ENCODE results near the gene LDHD. TPM values are rescaled to one million over a fixed set of nuclear protein-coding genes. Genes with fewer than 3 reads are reported as not detected.

Gene LDHD
- total and polyA plus RNA-seq, 10 of the 15 experiments (the other 5 are each of a cell fraction or from before 2014, with no cell fraction given) = 0.10 to 0.12 TPM; not detected in 8

- TF ChIP-seq STAT1 (conservative IDR thresholded peaks at IDR 0.05) = no peak
- TF ChIP-seq, protein P1, sequence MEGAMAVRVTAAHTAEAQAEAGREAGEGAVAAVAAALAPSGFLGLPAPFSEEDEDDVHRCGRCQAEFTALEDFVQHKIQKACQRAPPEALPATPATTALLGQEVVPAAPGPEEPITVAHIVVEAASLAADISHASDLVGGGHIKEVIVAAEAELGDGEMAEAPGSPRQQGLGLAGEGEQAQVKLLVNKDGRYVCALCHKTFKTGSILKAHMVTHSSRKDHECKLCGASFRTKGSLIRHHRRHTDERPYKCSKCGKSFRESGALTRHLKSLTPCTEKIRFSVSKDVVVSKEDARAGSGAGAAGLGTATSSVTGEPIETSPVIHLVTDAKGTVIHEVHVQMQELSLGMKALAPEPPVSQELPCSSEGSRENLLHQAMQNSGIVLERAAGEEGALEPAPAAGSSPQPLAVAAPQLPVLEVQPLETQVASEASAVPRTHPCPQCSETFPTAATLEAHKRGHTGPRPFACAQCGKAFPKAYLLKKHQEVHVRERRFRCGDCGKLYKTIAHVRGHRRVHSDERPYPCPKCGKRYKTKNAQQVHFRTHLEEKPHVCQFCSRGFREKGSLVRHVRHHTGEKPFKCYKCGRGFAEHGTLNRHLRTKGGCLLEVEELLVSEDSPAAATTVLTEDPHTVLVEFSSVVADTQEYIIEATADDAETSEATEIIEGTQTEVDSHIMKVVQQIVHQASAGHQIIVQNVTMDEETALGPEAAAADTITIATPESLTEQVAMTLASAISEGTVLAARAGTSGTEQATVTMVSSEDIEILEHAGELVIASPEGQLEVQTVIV (IDR thresholded peaks at IDR 0.05; ENCODE audit: borderline replicate concordance, partially characterized antibody) = no peak
- TF ChIP-seq NBN (IDR thresholded peaks at IDR 0.05) = no peak
- TF ChIP-seq IKZF1 (conservative IDR thresholded peaks at IDR 0.05) = no peak
Measured at GRCh38 chr16:75104836-75105235, 11.7 kb downstream of the LDHD start (continued).

DNA sequence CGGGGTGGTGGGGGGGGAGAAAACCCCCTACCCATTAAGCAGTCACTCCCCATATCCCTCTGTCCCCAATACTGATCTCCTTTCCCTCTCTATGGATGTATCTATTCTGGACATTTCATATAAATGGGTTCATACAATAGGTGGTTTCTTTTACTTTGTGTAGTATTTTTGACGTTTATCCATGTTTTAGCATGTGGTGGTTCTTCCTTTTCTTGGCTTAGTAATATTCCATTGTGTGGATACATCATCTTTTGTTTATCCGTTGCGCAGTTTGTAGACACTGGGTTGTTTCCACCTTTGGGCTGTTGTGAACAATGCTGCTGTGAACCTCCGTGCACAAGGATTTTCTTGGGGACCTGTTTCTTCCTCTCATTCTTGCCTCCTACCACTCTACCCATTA, 12.6 kb downstream of the LDHD start:
- no peak for FAIRE-seq
- DNase-seq (ENCODE audit: low read depth, low spot score) = no peak
- WGBS (ENCODE audit: insufficient coverage, insufficient replicate concordance, low lambda C conversion rate, missing lambda C conversion rate) = 80% methylated on average over 5 of the region's 5 CpGs
- intact Hi-C loops (cut with micrococcal nuclease; ENCODE audit: unreplicated experiment) = no loop called here
- peaks cover 16% of the 10 kb centered on the region for H3K4me1 ChIP-seq (ENCODE audit: control insufficient read depth, insufficient read depth, low read length)
- no peak overlapping the region for H2AFZ ChIP-seq (ENCODE audit: control insufficient read depth, low read depth, low read length)
- ChIA-PET RAD21 (ENCODE audit: unreplicated experiment) (no interaction called here), CTCF (no interaction called here), SMC1A (ENCODE audit: uncharacterized antibody, unreplicated experiment) (no interaction called here), POLR2A (interaction anchor here (0.6 to 0.7 kb wide), 2 partner anchors 34 to 270 kb away, joined by 4 to 9 read pairs; no protein-coding TSS in a partner anchor)
- no peak for ATAC-seq
- H3K4me3 ChIP-seq = no peak overlapping the region
- H3K27me3 ChIP-seq (replicated peaks in 1 of 2; ENCODE audit: control insufficient read depth in 2 of 2, insufficient read depth in 2 of 2, low read length in 1 of 2) = no peaks in the 10 kb centered on the region
- in situ Hi-C loops (cut with MboI) = loop anchor here (10.0 kb wide), 1 partner anchor 59 kb away; no protein-coding TSS in a partner anchor
- H3K9me3 ChIP-seq (replicated peaks; ENCODE audit: control insufficient read depth, insufficient read depth, low read length) = no peaks in the 10 kb centered on the region
- no peak overlapping the region for H3K9ac ChIP-seq (ENCODE audit: control insufficient read depth, insufficient read depth, low read length)
- TF ChIP-seq BHLHE40 (IDR thresholded peaks at IDR 0.05; ENCODE audit: borderline replicate concordance in 1 of 2, low read depth in 2 of 2, low read length in 1 of 2) (no peak), SUPT20H (IDR thresholded peaks at IDR 0.05; ENCODE audit: borderline replicate concordance, control insufficient read depth, low read depth, low read length) (no peak), ZZZ3 (IDR thresholded peaks at IDR 0.05; ENCODE audit: control insufficient read depth, insufficient read length, low read depth) (no peak), POU2F2 (IDR thresholded peaks at IDR 0.05; ENCODE audit: borderline replicate concordance, low read depth, low read length) (no peak), CBFB (IDR thresholded peaks at IDR 0.05; ENCODE audit: low read depth) (no peak), ZNF207 (IDR thresholded peaks at IDR 0.05; ENCODE audit: borderline replicate concordance) (no peak)
- no peaks in the 10 kb centered on the region; a peak in 2 of 4 replicates for H3K36me3 ChIP-seq (ENCODE audit: control insufficient read depth in 2 of 2, insufficient read depth in 2 of 2, low read length in 1 of 2)
- no peaks in the 10 kb centered on the region; the same call in 1 of the 2 replicates for H3K79me2 ChIP-seq (ENCODE audit: control insufficient read depth, insufficient read depth, low read length)
- H3K27ac ChIP-seq (ENCODE audit: control insufficient read depth, insufficient read depth) = no peak overlapping the region
- no peak overlapping the region for H3K4me2 ChIP-seq (ENCODE audit: control insufficient read depth, insufficient read depth)
- no peaks in the 10 kb centered on the region for H4K20me1 ChIP-seq (ENCODE audit: control insufficient read depth, insufficient read depth)
- BruUV-seq (replicated peaks) = no TSS peak
